IMR-90 (cell line): ENCODE results near the gene HBD. TPM values are rescaled to one million over a fixed set of nuclear protein-coding genes. Genes with fewer than 3 reads are reported as not detected.

Experiments used
- ATAC-seq: fragments of 200-7000 bp; cut with Tn5 transposase; 2 replicates; pipeline ENCODE4 v1.9.1; 2020; ENCODE audit warnings: low read depth, mild to moderate bottlenecking, moderate library complexity
- BruUV-seq: library from RNA; stranded (reverse); fragments of 400-500 nt; replicated peaks from 2 replicates; lab custom pipeline; 2021; lab: Mats Ljungman, UMichigan
- CTCF ChIA-PET: fragments of 300-600 bp; formaldehyde crosslinking; extraction: SDS; loops from one replicate; lab custom pipeline; 2021; ENCODE audit warnings: antibody characterized with exemption; lab: Yijun Ruan, JAX
- POLR2A ChIA-PET: fragments of 300-600 bp; sonication (Branson Sonifier 250); formaldehyde crosslinking; loops from one replicate; lab custom pipeline; 2022; ENCODE audit warnings: antibody characterized with exemption; ENCODE audit not compliant: unreplicated experiment; lab: Charles Lee
- DNase-seq: peaks from one replicate; pipeline ENCODE4 v3.0.0; 2013
- H2AFZ ChIP-seq: replicated peaks from 2 replicates; pipeline ENCODE3; 2013; ENCODE audit warnings: low read length, mild to moderate bottlenecking; ENCODE audit not compliant: poor library complexity
- H2AK5ac ChIP-seq: 2 replicates; pipeline ENCODE4 v1.6.1; 2013; ENCODE audit warnings: low read depth, low read length, inconsistent platforms
- H2AK9ac ChIP-seq: replicated peaks from 2 replicates; pipeline ENCODE3; 2013; ENCODE audit warnings: mild to moderate bottlenecking, low read depth, low read length, moderate library complexity; ENCODE audit not compliant: poor library complexity
- H2BK120ac ChIP-seq: 2 replicates; pipeline ENCODE4 v1.6.1; 2013; ENCODE audit warnings: low read depth, low read length, inconsistent platforms
- H2BK15ac ChIP-seq: 3 replicates; pipeline ENCODE4 v1.6.1; 2013; ENCODE audit warnings: low read depth, low read length, inconsistent platforms
- H2BK20ac ChIP-seq: 2 replicates; pipeline ENCODE4 v1.6.1; 2013; ENCODE audit warnings: low read depth, mild to moderate bottlenecking, inconsistent platforms, low read length, moderate library complexity
- H2BK5ac ChIP-seq: 2 replicates; pipeline ENCODE4 v1.6.1; 2013; ENCODE audit warnings: mild to moderate bottlenecking, low read depth, low read length, inconsistent platforms; ENCODE audit not compliant: poor library complexity, severe bottlenecking
- H3K14ac ChIP-seq: replicated peaks from 2 replicates; pipeline ENCODE4 v1.6.1; 2013; ENCODE audit warnings: low read depth, low read length, inconsistent platforms
- H3K18ac ChIP-seq: 2 replicates; pipeline ENCODE4 v1.6.1; 2013; ENCODE audit warnings: low read depth, low read length, control low read depth
- H3K23ac ChIP-seq: 2 replicates; pipeline ENCODE4 v1.6.1; 2013; ENCODE audit warnings: low read depth, low read length, inconsistent platforms
- H3K27ac ChIP-seq: 2 replicates; pipeline ENCODE4 v1.5.1; 2013; ENCODE audit warnings: mild to moderate bottlenecking, control low read depth, low read length; ENCODE audit not compliant: insufficient read depth
- H3K27me3 ChIP-seq: 2 replicates; pipeline ENCODE4 v1.6.1; 2013; ENCODE audit warnings: low read length; ENCODE audit not compliant: control insufficient read depth, insufficient read depth
- H3K36me3 ChIP-seq: 2 replicates; pipeline ENCODE4 v1.6.1; 2013; ENCODE audit warnings: low read length, mixed read lengths; ENCODE audit not compliant: control insufficient read depth, insufficient read depth
- H3K4ac ChIP-seq: 2 replicates; pipeline ENCODE4 v1.6.1; 2013; ENCODE audit warnings: low read depth, low read length, inconsistent platforms
- H3K4me1 ChIP-seq: 2 replicates; pipeline ENCODE4 v1.6.1; 2013; ENCODE audit warnings: low read length, mixed read lengths; ENCODE audit not compliant: control insufficient read depth, insufficient read depth
- H3K4me2 ChIP-seq: 2 replicates; pipeline ENCODE4 v1.6.1; 2013; ENCODE audit warnings: low read depth, mild to moderate bottlenecking, control low read depth, low read length, moderate library complexity
- H3K4me3 ChIP-seq: 2 replicates; pipeline ENCODE4 v1.5.1; 2013; ENCODE audit warnings: low read depth, mild to moderate bottlenecking, control low read depth, low read length, moderate library complexity; ENCODE audit not compliant: insufficient read depth
- H3K56ac ChIP-seq: 2 replicates; pipeline ENCODE4 v1.6.1; 2013; ENCODE audit warnings: low read length, inconsistent platforms; ENCODE audit not compliant: insufficient read depth; ENCODE audit errors: extremely low read depth
- H3K79me1 ChIP-seq, 2 experiments: 2 replicates each; pipeline ENCODE4 v1.6.1; 2013; ENCODE audit warnings: low read length in 2 of 2, inconsistent platforms in 1 of 2, low read depth in 1 of 2
- H3K9ac ChIP-seq: 2 replicates; pipeline ENCODE4 v1.6.1; 2013; ENCODE audit warnings: low read depth, low read length, control low read depth
- H3K9me1 ChIP-seq: 2 replicates; pipeline ENCODE4 v1.6.1; 2013; ENCODE audit warnings: low read length, inconsistent platforms; ENCODE audit not compliant: insufficient read depth
- H3K9me3 ChIP-seq: 2 replicates; pipeline ENCODE4 v1.6.1; 2013; ENCODE audit warnings: low read length; ENCODE audit not compliant: control insufficient read depth, insufficient read depth
- H4K20me1 ChIP-seq: 2 replicates; pipeline ENCODE4 v1.6.1; 2013; ENCODE audit warnings: low read length, inconsistent platforms; ENCODE audit not compliant: insufficient read depth
- H4K5ac ChIP-seq: 2 replicates; pipeline ENCODE4 v1.6.1; 2013; ENCODE audit warnings: mild to moderate bottlenecking, low read depth, low read length, control low read depth
- H4K8ac ChIP-seq, 2 experiments: 2 replicates each; pipeline ENCODE4 v1.6.1; 2013; ENCODE audit warnings: low read depth in 2 of 2, low read length in 2 of 2, control low read depth in 1 of 2, inconsistent platforms in 1 of 2
- H4K91ac ChIP-seq: 2 replicates; pipeline ENCODE4 v1.6.1; 2013; ENCODE audit warnings: low read depth, low read length, inconsistent platforms; ENCODE audit not compliant: insufficient read depth
- MAZ ChIP-seq: IDR thresholded peaks from 2 replicates; pipeline ENCODE4 v1.6.1; 2012; ENCODE audit warnings: low read depth, mild to moderate bottlenecking, low read length, improper control_type of control experiment, moderate library complexity, borderline replicate concordance
- MXI1 ChIP-seq: IDR thresholded peaks from 2 replicates; pipeline ENCODE4 v1.6.1; 2012; ENCODE audit warnings: low read depth, mild to moderate bottlenecking, low read length, moderate library complexity, borderline replicate concordance
- RAD21 ChIP-seq: IDR thresholded peaks from 2 replicates; pipeline ENCODE4 v1.6.1; 2012; ENCODE audit warnings: low read length, improper control_type of control experiment
- WGBS, 2 experiments: methylation state at CpG; one replicate each; pipeline versions ENCODE4 v1.1.5 to v1.1.7; 2013; ENCODE audit warnings: missing lambda C conversion rate in 2 of 2; ENCODE audit not compliant: insufficient read length in 1 of 2; ENCODE audit errors: extremely low coverage in 2 of 2; 5-methylcytosine and 5-hydroxymethylcytosine counted together
- dilution Hi-C: fragments of 300-500 bp; cut with HindIII; formaldehyde crosslinking; loops from one replicate; pipeline ENCODE4 v1.14.3; 2018; ENCODE audit warnings: low sequenced_read_pairs; ENCODE audit not compliant: unreplicated experiment
- in situ Hi-C: fragments of 300-500 bp; cut with MboI; formaldehyde crosslinking; loops from 3 replicates; pipeline ENCODE4 v1.14.3; 2019; ENCODE audit warnings: low sequenced_read_pairs, inconsistent platforms, mixed read lengths
- intact Hi-C: fragments of 100-400 bp; cut with micrococcal nuclease; formaldehyde crosslinking; loops from 2 replicates; pipeline ENCODE4 v1.10.0; 2022
- polyA plus RNA-seq, 3 experiments: library from polyadenylated mRNA; depleted of rRNA; stranded (reverse); fragments of >200 nt; gene quantifications; 2 replicates each; pipeline ENCODE4 v1.2.3, GENCODE V29; 2012; ENCODE audit warnings: low replicate concordance in 1 of 3
- total RNA-seq: library from RNA; depleted of rRNA; stranded (reverse); fragments of >200 nt; gene quantifications from 2 replicates; pipeline ENCODE4 v1.2.3, GENCODE V29; 2012

The HBD gene
- total and polyA plus RNA-seq, 2 of the 4 experiments (the other 2 are of a cell fraction), result 6.3 to 12.0 TPM

DNA sequence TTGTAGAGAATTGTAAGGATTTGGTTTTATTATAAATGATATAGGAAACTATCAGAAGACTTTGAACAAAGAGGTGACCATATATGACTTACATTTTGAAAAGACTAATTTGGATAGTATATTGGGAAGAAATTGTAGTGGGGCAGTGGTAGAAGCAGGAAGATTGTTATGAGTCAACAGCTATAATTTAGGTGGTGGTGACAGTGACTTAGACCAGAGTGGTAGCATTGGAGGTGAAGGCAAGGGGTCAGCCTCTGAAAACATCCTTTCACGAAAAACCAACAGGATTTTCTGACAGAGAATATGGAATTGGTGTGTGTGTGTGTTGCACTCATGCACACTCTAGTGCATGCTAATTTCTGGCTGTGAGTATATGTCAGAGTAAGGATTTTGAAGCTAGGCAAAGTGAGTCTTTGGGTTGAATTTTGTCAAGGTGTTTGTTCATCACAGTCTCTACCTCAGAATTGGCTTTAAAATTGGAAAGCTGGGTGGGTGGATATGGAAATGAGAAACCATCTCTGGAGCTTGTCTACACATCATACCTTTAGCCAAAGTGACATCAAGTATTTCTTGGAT, 43.6 kb upstream of the HBD start:
- dilution Hi-C loops, result no loop called here
- ATAC-seq, result no peak
- H3K27me3 ChIP-seq, result no peaks in the 10 kb centered on the region

More for the DNA sequence above, 43.6 kb upstream of the HBD start:
- no peak overlapping the region for H3K4me2 ChIP-seq
- BruUV-seq, result no TSS peak
- H2BK120ac ChIP-seq, result peak overlapping the region; percentile 87
- intact Hi-C loops, result no loop called here
- peaks cover 16% of the 10 kb centered on the region for H3K4me1 ChIP-seq
- H2AK9ac ChIP-seq, result no peak overlapping the region
- H3K56ac ChIP-seq, result no peak overlapping the region
- H2AK5ac ChIP-seq, result peak overlapping the region; percentile 91
- peak overlapping the region; percentile 37; the same call in 1 of the 2 replicates for H3K18ac ChIP-seq
- in situ Hi-C loops, result no loop called here
- H2AFZ ChIP-seq, result no peak overlapping the region
- H3K4me3 ChIP-seq, result no peak overlapping the region
- ChIA-PET CTCF (interaction anchor here (0.6 kb wide), 1 partner anchor 8 kb away, joined by 3 read pairs; no protein-coding TSS in a partner anchor), POLR2A (no interaction called here)
- no peak overlapping the region for H3K9ac ChIP-seq
- peak overlapping the region in 1 of 2 experiments; percentile 66; a peak in 2 of 4 replicates for H4K8ac ChIP-seq
- WGBS, 2 experiments, result 100% methylated on average over 1 of the region's 1 CpG; no CpG with 5 or more reads in 1 of the 2 experiments
- H3K79me1 ChIP-seq, result no peaks in the 10 kb centered on the region
- H3K9me1 ChIP-seq, result peaks cover 10% of the 10 kb centered on the region
- H4K20me1 ChIP-seq, result no peaks in the 10 kb centered on the region
- DNase-seq, result no peak
- TF ChIP-seq RAD21 (no peak), MXI1 (no peak), MAZ (no peak)
- peak overlapping the region; percentile 97 for H2BK5ac ChIP-seq
- H4K5ac ChIP-seq, result peak overlapping the region; percentile 57; the same call in 1 of the 2 replicates
- H3K9me3 ChIP-seq, result no peaks in the 10 kb centered on the region
- peak overlapping the region; percentile 72 for H3K14ac ChIP-seq
- H4K91ac ChIP-seq, result peak overlapping the region; percentile 87
- H2BK15ac ChIP-seq, result peak overlapping the region; percentile 96; the same call in 2 of the 3 replicates
- H3K36me3 ChIP-seq, result no peaks in the 10 kb centered on the region
- H3K23ac ChIP-seq, result no peak overlapping the region
- peak overlapping the region; percentile 96 for H2BK20ac ChIP-seq
- peak overlapping the region; percentile 85 for H3K4ac ChIP-seq
- no peak overlapping the region for H3K27ac ChIP-seq
